ENCODE results near the gene SPIC.

Gene SPIC

GRCh38 chr12:101527682-101528081 lies 52.5 kb downstream of the SPIC start:
- FAIRE-seq (no peak), DNase-seq (ENCODE audit: insufficient read length, low spot score) (no peak)

DNA sequence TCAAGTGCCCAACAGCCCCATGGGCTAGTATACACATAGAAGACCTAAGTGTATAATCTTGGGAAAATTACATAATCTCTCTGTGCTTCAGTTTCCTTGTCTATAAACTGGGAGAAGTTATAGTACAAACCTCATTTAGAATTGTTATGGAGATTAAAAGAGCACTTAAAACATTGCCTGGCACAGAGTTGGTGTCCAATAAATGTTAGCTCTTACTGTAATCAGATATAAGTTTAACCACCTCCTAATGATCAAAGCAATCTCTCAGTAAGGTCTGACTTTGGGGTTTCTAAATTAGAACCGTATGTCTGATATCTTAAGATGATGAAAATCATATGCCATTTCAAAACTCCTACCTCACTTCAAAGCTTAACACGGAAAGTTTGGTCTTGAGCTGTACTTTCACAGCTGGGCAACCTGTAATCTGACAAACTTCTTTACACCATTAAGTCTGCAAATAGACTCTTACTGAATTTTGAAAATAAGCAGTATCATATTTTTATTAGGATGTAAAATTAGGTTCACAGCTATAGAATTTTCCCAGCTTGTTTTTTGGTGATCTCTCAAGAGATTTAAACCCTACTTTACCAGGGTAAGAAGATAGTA lies 61.0 kb downstream of the SPIC start:
- no peak for FAIRE-seq
- no peak for DNase-seq (ENCODE audit: insufficient read length, low spot score)
